Measurements from ENCODE around the gene ABCG4. TPM values are rescaled to one million over a fixed set of nuclear protein-coding genes. Genes with fewer than 3 reads are reported as not detected.

The ABCG4 gene
- total RNA-seq, 4 donors from 2014 or later, result 0.14 TPM; not detected in 3

DNA sequence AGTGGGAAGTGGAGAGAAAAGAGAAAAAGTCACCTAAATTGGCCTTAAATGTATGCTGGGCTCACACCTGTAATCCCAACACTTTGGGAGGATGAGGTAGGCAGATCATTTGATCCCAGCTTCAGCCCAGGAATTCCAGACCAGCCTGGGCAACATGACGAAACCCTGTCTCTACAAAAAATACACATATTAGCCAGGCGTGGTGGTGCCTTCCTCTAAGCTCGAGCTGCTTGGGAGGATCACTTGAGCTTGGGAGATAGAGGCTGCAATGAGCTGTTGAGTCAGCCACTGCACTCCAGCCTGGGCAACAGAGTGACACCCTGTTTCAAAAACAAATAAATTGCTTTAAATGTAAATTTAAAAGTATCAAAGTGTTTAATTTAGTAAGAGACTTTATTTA is 61.2 kb downstream of the ABCG4 start:
- DNase-seq, result no peak
- Histone ChIP-seq H3K4me3 (no peak overlapping the region), H3K36me3 (no peaks in the 10 kb centered on the region), H3K9me3 (no peaks in the 10 kb centered on the region), H3K4me1 (peaks cover 2 to 24% (median 11%) of the 10 kb centered on the region in 4 donors), H3K27me3 (no peaks in the 10 kb centered on the region), H3K27ac (no peak overlapping the region)
- intact Hi-C loops (cut with DNase I; ENCODE audit: low total_unique reads), result loop anchor here (10.0 kb wide), 1 partner anchor 75 kb away; no protein-coding TSS in a partner anchor
- in situ Hi-C loops (cut with MboI; ENCODE audit: low pct_ligation_motif_present in 1 of 4, low pct_unique_long_range_greater_than_20kb in 1 of 4, low sequenced_read_pairs in 3 of 4), result no loop called here
- no peak for TF ChIP-seq EP300 (IDR thresholded peaks at IDR 0.05; ENCODE audit: low read depth)
- WGBS, 2 donors (ENCODE audit: low coverage in 1 of 2), result 78 to 79% methylated on average over 3 of the region's 3 CpGs

Other genes starting within 250 kb of the ABCG4 start
- 10 to 100 TPM; 15.9 to 23.9 (median 18.5) TPM for gene BCL9L, start 223.1 kb upstream of the ABCG4 start, total RNA-seq
- gene UPK2, start 192.8 kb upstream of the ABCG4 start, total RNA-seq, result not detected
- gene FOXR1, start 177.3 kb upstream of the ABCG4 start, total RNA-seq, result not detected
- gene CENATAC, start 150.9 kb upstream of the ABCG4 start, total RNA-seq, result 10 to 100 TPM; 46.1 to 94.3 (median 82.2) TPM
- gene RPS25, start 130.7 kb upstream of the ABCG4 start, total RNA-seq, result 1,000 to 10,000 TPM in 1 of 4 donors, 100 to 1,000 TPM in 3; 220 to 1,105 (median 540) TPM
- 100 to 1,000 TPM in 1 of 4 donors, 10 to 100 TPM in 3; 37.4 to 105 (median 74.8) TPM for gene TRAPPC4, start 130.3 kb upstream of the ABCG4 start, total RNA-seq
- 10 to 100 TPM; 34.0 to 88.3 (median 81.2) TPM for gene SLC37A4, start 118.2 kb upstream of the ABCG4 start, total RNA-seq
- gene HYOU1, start 91.8 kb upstream of the ABCG4 start, total RNA-seq, result 100 to 1,000 TPM in 1 of 4 donors, 10 to 100 TPM in 3; 46.4 to 131 (median 61.0) TPM
- gene VPS11, start 81.2 kb upstream of the ABCG4 start, total RNA-seq, result 100 to 1,000 TPM in 1 of 4 donors, 10 to 100 TPM in 3; 19.8 to 122 (median 31.2) TPM
- gene HMBS, start 64.2 kb upstream of the ABCG4 start, total RNA-seq, result 100 to 1,000 TPM in 1 of 4 donors, 10 to 100 TPM in 2, not detected in 1; 10.8 to 353 (median 21.3) TPM
- 10 to 100 TPM in 3 of 4 donors, 1 to 10 TPM in 1; 4.5 to 63.9 (median 26.3) TPM for gene DPAGT1, start 47.2 kb upstream of the ABCG4 start, total RNA-seq
- gene C2CD2L, start 41.7 kb upstream of the ABCG4 start, total RNA-seq, result 10 to 100 TPM; 11.5 to 56.9 (median 32.7) TPM
- gene HINFP, start 27.5 kb upstream of the ABCG4 start, total RNA-seq, result 10 to 100 TPM; 20.7 to 63.6 (median 48.2) TPM
- 10 to 100 TPM; 16.4 to 30.1 (median 18.2) TPM for gene NLRX1, start 19.7 kb downstream of the ABCG4 start, total RNA-seq
- gene NHERF4, start 36.4 kb downstream of the ABCG4 start, total RNA-seq, result 100 to 1,000 TPM in 2 of 4 donors, 10 to 100 TPM in 2; 75.2 to 248 (median 111) TPM
- gene CBL, start 57.3 kb downstream of the ABCG4 start, total RNA-seq, result 10 to 100 TPM in 3 of 4 donors, 1 to 10 TPM in 1; 6.8 to 18.7 (median 12.4) TPM
- 100 to 1,000 TPM in 3 of 4 donors, 10 to 100 TPM in 1; 87.4 to 466 (median 150) TPM for gene MCAM, start 168.1 kb downstream of the ABCG4 start, total RNA-seq
- 10 to 100 TPM; 10.0 to 27.3 (median 13.9) TPM for gene RNF26, start 185.5 kb downstream of the ABCG4 start, total RNA-seq
- gene C1QTNF5, start 191.8 kb downstream of the ABCG4 start, total RNA-seq, result 10 to 100 TPM in 2 of 4 donors, 1 to 10 TPM in 2; 7.6 to 20.5 (median 11.4) TPM
- gene MFRP, start 197.7 kb downstream of the ABCG4 start, total RNA-seq, result under 1 TPM in 1 of 4 donors, not detected in 3; 0.32 TPM
- gene USP2, start 232.6 kb downstream of the ABCG4 start, total RNA-seq, result 10 to 100 TPM in 3 of 4 donors, 1 to 10 TPM in 1; 9.8 to 26.6 (median 22.7) TPM